Neural crest cell (in vitro differentiated cells): Measurements from ENCODE around the gene NR1H3. TPM values are rescaled to one million over a fixed set of nuclear protein-coding genes. Genes with fewer than 3 reads are reported as not detected.

Experiments used
- DNase-seq: peaks from one replicate; pipeline ENCODE4 v3.0.0; 2021; ENCODE audit warnings: low read depth, mixed read lengths, low spot score
- H3K27ac Mint-ChIP-seq: one replicate; pipeline ENCODE4 v1.8.0; 2021; ENCODE audit warnings: mild to moderate bottlenecking, mixed read lengths; ENCODE audit not compliant: unreplicated experiment
- H3K27me3 Mint-ChIP-seq: 2 replicates; pipeline ENCODE4 v1.8.0; 2021; ENCODE audit warnings: low read depth, mild to moderate bottlenecking, mixed read lengths
- H3K36me3 Mint-ChIP-seq: 2 replicates; pipeline ENCODE4 v1.8.0; 2021; ENCODE audit warnings: low read depth, mild to moderate bottlenecking, mixed read lengths
- H3K4me1 Mint-ChIP-seq: 2 replicates; pipeline ENCODE4 v1.8.0; 2021; ENCODE audit warnings: mixed read lengths
- H3K4me3 Mint-ChIP-seq: one replicate; pipeline ENCODE4 v1.8.0; 2021; ENCODE audit warnings: mild to moderate bottlenecking, mixed read lengths
- H3K9me3 Mint-ChIP-seq: 2 replicates; pipeline ENCODE4 v1.8.0; 2021; ENCODE audit warnings: mixed read lengths
- total RNA-seq: library from RNA; stranded (reverse); gene quantifications from 2 replicates; pipeline ENCODE4 v1.2.1, GENCODE V29; 2021
- TF ChIP-seq, protein P1 (sequence below): fragments of 200-600 bp; sonication (generic); conservative IDR thresholded peaks from 2 replicates; pipeline ENCODE4 v1.5.0; 2021; ENCODE audit warnings: antibody characterized with exemption, mild to moderate bottlenecking

Gene NR1H3
- total RNA-seq, 1 donor from 2014 or later: 15.2 TPM

DNA sequence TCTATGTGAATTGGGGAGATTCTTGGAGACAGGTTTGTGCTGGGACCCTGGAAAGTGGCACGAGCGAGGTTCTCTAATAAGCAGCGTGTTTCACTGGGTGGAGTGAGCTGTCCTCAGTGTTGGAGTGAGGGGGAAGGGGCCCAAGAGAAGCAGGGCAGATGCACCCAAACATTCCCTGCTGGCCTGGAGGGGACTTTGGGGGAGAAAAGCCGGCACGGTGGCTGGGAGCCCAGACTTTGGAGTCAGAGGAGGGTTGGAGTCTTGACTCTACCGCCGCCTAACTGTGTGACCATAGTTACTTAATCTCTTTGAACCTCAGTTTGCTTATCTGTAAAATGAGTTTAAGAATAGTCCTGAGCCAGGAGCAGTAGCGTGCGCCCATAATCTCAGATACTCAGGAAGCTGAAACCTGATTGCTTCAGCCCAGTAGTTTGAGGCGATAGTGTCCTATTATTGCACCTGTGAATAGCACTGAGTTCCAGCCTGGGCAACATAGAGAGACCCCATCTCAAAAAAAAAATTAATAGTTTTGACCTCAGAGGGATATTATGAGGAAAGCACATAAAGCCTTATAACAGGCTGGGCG, 614 bp downstream of the NR1H3 start:
- TF ChIP-seq, protein P1, sequence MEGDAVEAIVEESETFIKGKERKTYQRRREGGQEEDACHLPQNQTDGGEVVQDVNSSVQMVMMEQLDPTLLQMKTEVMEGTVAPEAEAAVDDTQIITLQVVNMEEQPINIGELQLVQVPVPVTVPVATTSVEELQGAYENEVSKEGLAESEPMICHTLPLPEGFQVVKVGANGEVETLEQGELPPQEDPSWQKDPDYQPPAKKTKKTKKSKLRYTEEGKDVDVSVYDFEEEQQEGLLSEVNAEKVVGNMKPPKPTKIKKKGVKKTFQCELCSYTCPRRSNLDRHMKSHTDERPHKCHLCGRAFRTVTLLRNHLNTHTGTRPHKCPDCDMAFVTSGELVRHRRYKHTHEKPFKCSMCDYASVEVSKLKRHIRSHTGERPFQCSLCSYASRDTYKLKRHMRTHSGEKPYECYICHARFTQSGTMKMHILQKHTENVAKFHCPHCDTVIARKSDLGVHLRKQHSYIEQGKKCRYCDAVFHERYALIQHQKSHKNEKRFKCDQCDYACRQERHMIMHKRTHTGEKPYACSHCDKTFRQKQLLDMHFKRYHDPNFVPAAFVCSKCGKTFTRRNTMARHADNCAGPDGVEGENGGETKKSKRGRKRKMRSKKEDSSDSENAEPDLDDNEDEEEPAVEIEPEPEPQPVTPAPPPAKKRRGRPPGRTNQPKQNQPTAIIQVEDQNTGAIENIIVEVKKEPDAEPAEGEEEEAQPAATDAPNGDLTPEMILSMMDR: no peak
- H3K9me3 Mint-ChIP-seq: no peaks in the 10 kb centered on the region
- peaks cover 26% of the 10 kb centered on the region for H3K4me1 Mint-ChIP-seq
- no peaks in the 10 kb centered on the region for H3K36me3 Mint-ChIP-seq
- peak overlapping the region; percentile 83 for H3K27ac Mint-ChIP-seq
- no peaks in the 10 kb centered on the region for H3K27me3 Mint-ChIP-seq
- peak overlapping the region; percentile 77 for H3K4me3 Mint-ChIP-seq
- DNase-seq: no peak

DNA sequence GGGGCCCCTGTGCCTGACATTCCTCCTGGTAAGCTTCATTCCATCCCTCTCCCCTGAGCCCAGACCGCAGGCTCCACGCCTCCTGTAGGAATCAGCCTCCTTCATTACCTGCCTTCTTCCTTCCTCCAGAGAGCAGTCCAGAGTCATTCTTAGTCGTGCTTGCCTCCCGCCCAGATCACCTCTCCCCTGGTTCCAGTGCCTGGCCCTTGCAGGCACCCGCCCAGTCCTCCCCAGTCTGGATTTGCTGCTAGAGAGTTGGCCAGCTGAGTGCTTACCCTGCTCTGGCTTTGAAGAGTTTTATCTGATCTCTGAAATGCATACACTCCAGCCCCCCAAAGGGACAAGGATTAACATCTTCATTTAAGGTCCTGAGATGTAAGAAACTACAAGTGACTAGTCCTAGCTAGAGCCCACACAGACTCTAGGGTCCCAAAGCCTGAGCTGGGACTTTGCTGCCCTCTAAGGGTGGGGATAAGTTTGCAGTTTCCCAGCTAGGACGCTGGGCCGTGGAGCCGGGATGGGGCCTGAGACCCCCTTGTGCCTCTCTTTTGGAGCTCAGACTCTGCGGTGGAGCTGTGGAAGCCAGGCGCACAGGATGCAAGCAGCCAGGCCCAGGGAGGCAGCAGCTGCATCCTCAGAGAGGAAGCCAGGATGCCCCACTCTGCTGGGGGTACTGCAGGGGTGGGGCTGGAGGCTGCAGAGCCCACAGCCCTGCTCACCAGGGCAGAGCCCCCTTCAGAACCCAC, 1.6 kb downstream of the NR1H3 start:
- Mint-ChIP-seq H3K27ac (no peak overlapping the region), H3K4me3 (peak overlapping the region; percentile 69), H3K27me3 (no peaks in the 10 kb centered on the region), H3K9me3 (no peaks in the 10 kb centered on the region), H3K4me1 (peaks cover 32% of the 10 kb centered on the region), H3K36me3 (no peaks in the 10 kb centered on the region)
- DNase-seq: peak; percentile 35
- TF ChIP-seq, protein P1: peak; percentile 69

DNA sequence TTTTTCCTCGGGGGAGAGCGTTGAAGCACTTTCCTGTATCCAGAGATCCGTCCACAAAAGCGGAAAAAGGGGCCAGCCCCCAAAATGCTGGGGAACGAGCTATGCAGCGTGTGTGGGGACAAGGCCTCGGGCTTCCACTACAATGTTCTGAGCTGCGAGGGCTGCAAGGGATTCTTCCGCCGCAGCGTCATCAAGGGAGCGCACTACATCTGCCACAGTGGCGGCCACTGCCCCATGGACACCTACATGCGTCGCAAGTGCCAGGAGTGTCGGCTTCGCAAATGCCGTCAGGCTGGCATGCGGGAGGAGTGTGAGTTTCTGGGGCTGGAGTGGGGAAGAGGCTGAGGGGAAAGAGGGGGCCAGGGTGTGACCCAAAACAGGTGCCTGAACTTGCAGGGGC, 2.6 kb downstream of the NR1H3 start:
- TF ChIP-seq, protein P1: no peak
- peak overlapping the region; percentile 69 for H3K27ac Mint-ChIP-seq
- no peak for DNase-seq
- H3K36me3 Mint-ChIP-seq: no peaks in the 10 kb centered on the region
- no peak overlapping the region for H3K4me3 Mint-ChIP-seq
- no peaks in the 10 kb centered on the region for H3K27me3 Mint-ChIP-seq
- peaks cover 27% of the 10 kb centered on the region for H3K4me1 Mint-ChIP-seq
- no peaks in the 10 kb centered on the region for H3K9me3 Mint-ChIP-seq

DNA sequence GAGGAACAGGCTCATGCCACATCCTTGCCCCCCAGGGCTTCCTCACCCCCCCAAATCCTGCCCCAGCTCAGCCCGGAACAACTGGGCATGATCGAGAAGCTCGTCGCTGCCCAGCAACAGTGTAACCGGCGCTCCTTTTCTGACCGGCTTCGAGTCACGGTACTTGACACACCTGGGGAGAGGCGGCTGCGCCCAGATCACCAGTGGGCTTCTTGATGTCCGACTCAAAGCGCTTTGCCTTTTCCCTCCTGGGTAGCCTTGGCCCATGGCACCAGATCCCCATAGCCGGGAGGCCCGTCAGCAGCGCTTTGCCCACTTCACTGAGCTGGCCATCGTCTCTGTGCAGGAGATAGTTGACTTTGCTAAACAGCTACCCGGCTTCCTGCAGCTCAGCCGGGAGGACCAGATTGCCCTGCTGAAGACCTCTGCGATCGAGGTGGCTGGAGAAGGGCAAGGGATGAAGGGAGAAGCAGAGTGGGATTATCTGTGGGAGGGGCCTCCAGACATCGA, 3.5 kb downstream of the NR1H3 start:
- H3K36me3 Mint-ChIP-seq: no peaks in the 10 kb centered on the region
- H3K4me3 Mint-ChIP-seq: no peak overlapping the region
- H3K9me3 Mint-ChIP-seq: no peaks in the 10 kb centered on the region
- peaks cover 28% of the 10 kb centered on the region for H3K4me1 Mint-ChIP-seq
- TF ChIP-seq, protein P1: no peak
- no peak overlapping the region for H3K27ac Mint-ChIP-seq
- DNase-seq: no peak
- no peaks in the 10 kb centered on the region for H3K27me3 Mint-ChIP-seq

DNA sequence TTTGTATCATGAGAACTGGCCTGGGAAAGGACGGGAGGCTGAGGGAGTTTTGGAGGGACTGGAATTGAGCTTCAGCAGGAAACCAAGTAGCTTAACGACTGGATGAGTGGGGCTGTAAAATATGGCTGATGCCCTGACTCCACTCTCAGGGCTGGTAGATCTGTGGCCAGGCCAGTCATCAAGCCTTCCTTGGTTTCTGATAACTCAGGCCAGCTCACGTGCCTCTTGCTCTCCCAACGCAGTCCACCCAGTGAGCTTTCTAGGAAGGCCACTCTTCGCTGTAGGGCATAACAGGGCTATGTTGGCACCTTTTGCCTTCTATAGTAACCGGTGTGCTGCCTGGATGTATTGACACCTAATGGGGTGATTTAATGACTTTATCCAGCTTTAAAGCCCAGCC, 6.3 kb downstream of the NR1H3 start:
- Mint-ChIP-seq H3K36me3 (no peaks in the 10 kb centered on the region), H3K27ac (peak overlapping the region; percentile 36), H3K4me3 (no peak overlapping the region), H3K9me3 (no peaks in the 10 kb centered on the region), H3K4me1 (peaks cover 29% of the 10 kb centered on the region), H3K27me3 (peaks cover under 1% of the 10 kb centered on the region)
- no peak for DNase-seq
- TF ChIP-seq, protein P1: no peak
